Tibial nerve (tissue), 4 donors: ENCODE measurements around the gene ITIH2. TPM values are rescaled to one million over a fixed set of nuclear protein-coding genes. Genes with fewer than 3 reads are reported as not detected.
"Not testable (repeated sequence)": the region's sequence is repeated elsewhere in the genome, so short reads cannot be mapped to it uniquely, and the experiment has no call there.

Source experiments
- DNase-seq, 2 donors: peaks; one replicate each; pipeline ENCODE4 v3.0.0-alpha.2; 2019; ENCODE audit warnings: low spot score in 2 of 2
- H3K27ac ChIP-seq, 4 donors: fragments of 200-600 bp; sonication (generic) in 3 of 4; one replicate each; pipeline ENCODE4 v1.5.1; 2017 to 2019; ENCODE audit warnings: mild to moderate bottlenecking in 1 of 4
- H3K27me3 ChIP-seq, 2 donors: fragments of 200-600 bp; sonication (generic) in 1 of 2; one replicate each; pipeline versions ENCODE4 v1.5.1 to v1.6.0; 2017 to 2019
- H3K36me3 ChIP-seq, 3 donors: fragments of 200-600 bp; sonication (generic); one replicate each; pipeline ENCODE4 v1.5.1; 2018 to 2019
- H3K4me1 ChIP-seq, 4 donors: fragments of 200-600 bp; sonication (generic) in 3 of 4; one replicate each; pipeline ENCODE4 v1.5.1; 2017 to 2019
- H3K4me3 ChIP-seq, 4 donors: fragments of 200-600 bp; sonication (generic) in 3 of 4; one replicate each; pipeline ENCODE4 v1.5.1; 2017 to 2019; ENCODE audit warnings: mild to moderate bottlenecking in 1 of 4, moderate library complexity in 1 of 4
- H3K9me3 ChIP-seq, 4 donors: fragments of 200-600 bp; sonication (generic) in 3 of 4; one replicate each; pipeline ENCODE4 v1.5.1; 2017 to 2019
- CTCF ChIP-seq, 5 experiments: fragments of 200-600 bp in 3 of 5; fragments of 450-650 bp in 2 of 5; sonication (generic) in 3 of 5; IDR thresholded peaks; one replicate each; pipeline ENCODE4 v1.5.1; 2016 to 2019; ENCODE audit warnings: antibody characterized with exemption in 5 of 5, mild to moderate bottlenecking in 3 of 5, moderate library complexity in 2 of 5
- EP300 ChIP-seq, 2 donors: sonication (generic); formaldehyde crosslinking; IDR thresholded peaks; one replicate each; pipeline ENCODE4 v1.6.1; 2017; ENCODE audit warnings: antibody characterized with exemption in 2 of 2, mild to moderate bottlenecking in 1 of 2
- POLR2A ChIP-seq, 2 donors: fragments of 450-650 bp; IDR thresholded peaks; one replicate each; pipeline ENCODE4 v1.6.1; 2017; ENCODE audit warnings: antibody characterized with exemption in 2 of 2, mild to moderate bottlenecking in 2 of 2, moderate library complexity in 2 of 2
- WGBS, 2 donors: methylation state at CpG; one replicate each; pipeline ENCODE4 v1.1.5; 2018; 5-methylcytosine and 5-hydroxymethylcytosine counted together
- total RNA-seq, 4 donors: library from RNA; depleted of rRNA; stranded (reverse); fragments of >200 nt; gene quantifications; one replicate each; pipeline ENCODE4 v1.1.0, GENCODE V29; 2016

Gene ITIH2
- total RNA-seq, 4 donors from 2014 or later: not detected

DNA sequence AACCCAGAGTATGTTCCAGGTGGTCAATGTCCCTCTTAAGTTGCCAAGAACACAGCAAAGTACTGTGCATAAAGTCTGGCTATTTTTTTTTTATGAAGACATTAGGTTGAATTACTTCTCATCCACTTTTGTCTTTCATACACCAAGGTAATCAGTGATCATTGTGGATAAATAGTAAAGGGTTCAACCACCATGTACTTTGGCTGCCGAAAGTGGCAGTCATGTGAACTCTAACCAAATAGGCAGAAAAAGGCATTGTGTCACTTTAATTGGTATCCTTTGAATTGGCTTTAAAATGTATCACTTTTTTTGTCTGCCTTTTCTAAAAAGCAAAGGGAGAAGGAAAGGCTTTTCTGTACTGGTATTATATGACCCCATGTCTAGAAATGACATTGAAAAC lies 7.3 kb downstream of the ITIH2 start:
- no peak for TF ChIP-seq EP300 (IDR thresholded peaks at IDR 0.05)
- TF ChIP-seq POLR2A (IDR thresholded peaks at IDR 0.05): no peak
- TF ChIP-seq CTCF (IDR thresholded peaks at IDR 0.05): no peak
- Histone ChIP-seq H3K36me3 (no peaks in the 10 kb centered on the region), H3K27ac (no peak overlapping the region), H3K9me3 (no peaks in the 10 kb centered on the region), H3K4me1 (no peaks in the 10 kb centered on the region), H3K27me3 (peaks cover 0 to 6% of the 10 kb centered on the region in 2 donors), H3K4me3 (no peak overlapping the region)
- WGBS, 2 donors: 89 to 97% methylated on average over 1 of the region's 1 CpG
- no peak for DNase-seq

- 87 to 88% methylated on average over 5 of the region's 5 CpGs for WGBS, 2 donors
- DNase-seq, H3K4me3 ChIP-seq, H3K27ac ChIP-seq, H3K36me3 ChIP-seq, H3K9me3 ChIP-seq, H3K4me1 ChIP-seq: not testable (repeated sequence)
- H3K27me3 ChIP-seq: peaks cover 0 to 12% of the 10 kb centered on the region in 2 donors
Observed at GRCh38 chr10:7711075-7711474, 8.0 kb downstream of the ITIH2 start.

GRCh38 chr10:7715515-7715914 lies 12.4 kb downstream of the ITIH2 start:
- H3K4me3 ChIP-seq: no peak overlapping the region
- TF ChIP-seq POLR2A (IDR thresholded peaks at IDR 0.05): no peak
- no peak for TF ChIP-seq CTCF (IDR thresholded peaks at IDR 0.05)
- TF ChIP-seq EP300 (IDR thresholded peaks at IDR 0.05): no peak
- no peak for DNase-seq
- H3K36me3 ChIP-seq: no peaks in the 10 kb centered on the region
- no peak overlapping the region for H3K27ac ChIP-seq
- WGBS, 2 donors: 90 to 95% methylated on average over 7 of the region's 7 CpGs
- H3K4me1 ChIP-seq: no peaks in the 10 kb centered on the region
- no peaks in the 10 kb centered on the region for H3K9me3 ChIP-seq
- peaks cover 0 to 6% of the 10 kb centered on the region in 2 donors for H3K27me3 ChIP-seq

GRCh38 chr10:7717767-7718166 lies 14.7 kb downstream of the ITIH2 start:
- Histone ChIP-seq H3K9me3 (no peaks in the 10 kb centered on the region), H3K27me3 (peaks cover 0 to 6% of the 10 kb centered on the region in 2 donors), H3K27ac (no peak overlapping the region), H3K4me3 (no peak overlapping the region), H3K36me3 (no peaks in the 10 kb centered on the region), H3K4me1 (no peaks in the 10 kb centered on the region)
- 80 to 90% methylated on average over 5 of the region's 5 CpGs for WGBS, 2 donors
- TF ChIP-seq POLR2A (IDR thresholded peaks at IDR 0.05) (no peak), EP300 (IDR thresholded peaks at IDR 0.05) (no peak), CTCF (IDR thresholded peaks at IDR 0.05) (no peak)
- no peak for DNase-seq

DNA sequence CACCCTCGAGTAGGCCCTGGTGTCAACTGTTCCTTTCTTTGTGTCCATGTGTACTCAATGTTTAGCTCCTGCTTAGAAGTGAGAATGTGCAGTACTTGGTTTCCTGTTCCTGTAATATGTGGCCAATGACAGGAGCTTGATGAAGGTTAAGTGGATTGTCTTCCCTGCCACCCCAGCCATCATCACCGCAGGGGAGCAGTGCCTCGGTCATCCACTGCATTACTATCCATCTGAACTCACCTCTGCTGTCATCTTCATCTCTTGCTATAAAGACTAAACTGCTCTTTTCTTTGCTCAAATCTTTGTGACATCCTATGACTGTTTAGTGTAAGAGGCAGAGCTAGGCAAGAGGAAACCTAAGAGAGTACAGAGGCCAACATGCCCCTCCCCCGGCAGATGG lies 15.6 kb downstream of the ITIH2 start:
- DNase-seq: no peak
- no peaks in the 10 kb centered on the region for H3K36me3 ChIP-seq
- peaks cover 0 to 6% of the 10 kb centered on the region in 2 donors for H3K27me3 ChIP-seq
- WGBS, 2 donors: 84% methylated on average over 4 of the region's 4 CpGs
- H3K27ac ChIP-seq: no peak overlapping the region
- H3K4me3 ChIP-seq: no peak overlapping the region
- no peaks in the 10 kb centered on the region for H3K4me1 ChIP-seq
- TF ChIP-seq POLR2A (IDR thresholded peaks at IDR 0.05) (no peak), CTCF (IDR thresholded peaks at IDR 0.05) (no peak), EP300 (IDR thresholded peaks at IDR 0.05) (no peak)
- H3K9me3 ChIP-seq: no peaks in the 10 kb centered on the region

DNA sequence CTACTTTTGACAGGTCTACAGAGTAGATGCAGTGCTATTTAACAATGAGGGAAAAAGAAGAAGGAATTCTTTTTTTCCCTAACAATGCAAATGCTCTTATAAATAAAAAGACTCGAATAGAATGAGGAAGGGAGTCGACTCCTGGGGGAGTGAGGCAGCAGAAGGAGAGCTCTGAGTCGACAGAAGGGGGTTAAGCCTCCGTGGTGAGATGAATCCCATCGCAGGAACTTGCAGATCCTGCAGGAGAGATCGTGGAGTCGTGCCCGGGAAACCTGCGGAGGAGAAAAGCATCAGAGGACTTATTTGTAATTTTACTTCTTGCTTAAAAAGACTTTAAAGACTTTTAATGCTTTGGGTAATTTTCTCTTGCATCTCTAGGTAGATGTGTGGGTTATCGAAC lies 17.4 kb downstream of the ITIH2 start:
- H3K4me3 ChIP-seq: no peak overlapping the region
- no peaks in the 10 kb centered on the region for H3K4me1 ChIP-seq
- TF ChIP-seq POLR2A (IDR thresholded peaks at IDR 0.05): no peak
- TF ChIP-seq CTCF (IDR thresholded peaks at IDR 0.05): no peak
- TF ChIP-seq EP300 (IDR thresholded peaks at IDR 0.05): no peak
- no peak for DNase-seq
- no peaks in the 10 kb centered on the region for H3K36me3 ChIP-seq
- no peak overlapping the region for H3K27ac ChIP-seq
- H3K27me3 ChIP-seq: peaks cover 0 to 6% of the 10 kb centered on the region in 2 donors
- no peaks in the 10 kb centered on the region for H3K9me3 ChIP-seq
- WGBS, 2 donors: 70 to 81% methylated on average over 10 of the region's 10 CpGs
